ENCODE data around the gene STAT3.

GRCh38 chr17:42291129-42291528, 97.1 kb downstream of the STAT3 start:
- no peak for TF ChIP-seq YY1 (IDR thresholded peaks at IDR 0.05; ENCODE audit: low read depth)
- TF ChIP-seq FOXM1 (IDR thresholded peaks at IDR 0.05; ENCODE audit: borderline replicate concordance, low read depth), result no peak
- TF ChIP-seq EGR1 (IDR thresholded peaks at IDR 0.05), result no peak
- no peak for TF ChIP-seq EP300 (IDR thresholded peaks at IDR 0.05; ENCODE audit: borderline replicate concordance)
- no peak for TF ChIP-seq REST (IDR thresholded peaks at IDR 0.05; ENCODE audit: low read depth)
- TF ChIP-seq ZBTB7A (IDR thresholded peaks at IDR 0.05; ENCODE audit: low read depth), result no peak
- no peak for TF ChIP-seq TAF1 (IDR thresholded peaks at IDR 0.05; ENCODE audit: low read depth)
- no peak for TF ChIP-seq TEAD4 (IDR thresholded peaks at IDR 0.05)
- TF ChIP-seq CREB1 (IDR thresholded peaks at IDR 0.05; ENCODE audit: low read depth), result no peak
- TF ChIP-seq RAD21 (IDR thresholded peaks at IDR 0.05; ENCODE audit: low read depth), result no peak
- TF ChIP-seq USF1 (IDR thresholded peaks at IDR 0.05), result no peak
- TF ChIP-seq NFIC (IDR thresholded peaks at IDR 0.05), result no peak

Data from Ishikawa (cell line).